DOHH2 (cell line): ENCODE results near the gene ARHGAP6.

Experiments used
- CTCF ChIP-seq: fragments of 200-600 bp; sonication (generic); IDR thresholded peaks from one replicate; pipeline ENCODE4 v1.5.1; 2014; ENCODE audit warnings: antibody characterized with exemption, mild to moderate bottlenecking, low read depth, low read length; ENCODE audit not compliant: poor library complexity, severe bottlenecking
- EZH2phosphoT487 ChIP-seq: fragments of 200-600 bp; sonication (generic); IDR thresholded peaks from 2 replicates; pipeline ENCODE4 v1.6.1; 2017; ENCODE audit warnings: borderline replicate concordance, mild to moderate bottlenecking, antibody characterized with exemption, low read length, moderate library complexity, mixed read lengths

- TF ChIP-seq CTCF (no peak), EZH2phosphoT487 (no peak)
These were observed 98.9 kb downstream of the ARHGAP6 start for GRCh38 chrX:11566789-11567188.
